ENCODE measurements around the gene COL27A1. TPM values are rescaled to one million over a fixed set of nuclear protein-coding genes. Genes with fewer than 3 reads are reported as not detected.

The COL27A1 gene
- total and polyA plus RNA-seq, 9 of the 15 experiments (the other 6 are each of a cell fraction or from before 2014, with no cell fraction given) = 0.07 TPM; not detected in 8

DNA sequence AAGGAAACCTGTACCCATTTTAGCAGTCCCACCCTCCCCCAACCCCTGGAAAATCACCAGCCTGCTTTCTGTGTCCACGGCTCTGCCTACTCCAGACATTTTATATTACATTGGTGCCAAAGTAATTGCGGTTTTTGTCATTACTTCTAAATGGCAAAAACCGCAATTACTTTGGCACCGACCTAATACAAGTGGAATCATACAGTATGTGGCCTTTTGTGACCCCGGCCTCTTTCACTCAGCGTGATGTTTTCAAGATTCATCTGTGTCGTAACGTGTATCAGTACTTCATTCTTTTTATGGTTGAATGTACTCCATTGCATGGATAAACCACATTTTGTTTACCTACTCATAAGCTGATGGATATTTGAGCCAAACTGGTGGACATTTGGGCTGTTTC lies 157.8 kb downstream of the COL27A1 start:
- no peak overlapping the region for H3K4me2 ChIP-seq (ENCODE audit: insufficient read depth, low read length)
- ChIA-PET POLR2A (no interaction called here), CTCF (ENCODE audit: low intra/inter-chr PET ratio) (no interaction called here)
- 3% methylated on average over 8 of the region's 8 CpGs for WGBS (ENCODE audit: insufficient coverage, low coverage, missing lambda C conversion rate)
- FAIRE-seq = no peak
- H3K4me3 ChIP-seq = no peak overlapping the region
- in situ Hi-C loops (cut with MboI) = no loop called here
- DNase-seq (ENCODE audit: extremely low read depth in 1 of 4, low spot score in 3 of 4) = no peak
- TF ChIP-seq WHSC1 (IDR thresholded peaks at IDR 0.05; ENCODE audit: low read length) (no peak), ZNF644 (tag; IDR thresholded peaks at IDR 0.05; ENCODE audit: low read depth) (no peak), CREBBP (IDR thresholded peaks at IDR 0.05; ENCODE audit: low read depth, low read length) (no peak), HLTF (IDR thresholded peaks at IDR 0.05) (no peak), ZNF584 (CRISPR knock-in tag; IDR thresholded peaks at IDR 0.05; ENCODE audit: low read depth) (no peak), ZNF212 (CRISPR knock-in tag; IDR thresholded peaks at IDR 0.05) (no peak), POLR2A (conservative IDR thresholded peaks at IDR 0.05) (no peak), MYNN (IDR thresholded peaks at IDR 0.05) (no peak), MYNN (CRISPR knock-in tag; IDR thresholded peaks at IDR 0.05) (no peak), ZNF589 (CRISPR knock-in tag; IDR thresholded peaks at IDR 0.05; ENCODE audit: low read depth) (no peak)
- TF ChIP-seq, protein P1, sequence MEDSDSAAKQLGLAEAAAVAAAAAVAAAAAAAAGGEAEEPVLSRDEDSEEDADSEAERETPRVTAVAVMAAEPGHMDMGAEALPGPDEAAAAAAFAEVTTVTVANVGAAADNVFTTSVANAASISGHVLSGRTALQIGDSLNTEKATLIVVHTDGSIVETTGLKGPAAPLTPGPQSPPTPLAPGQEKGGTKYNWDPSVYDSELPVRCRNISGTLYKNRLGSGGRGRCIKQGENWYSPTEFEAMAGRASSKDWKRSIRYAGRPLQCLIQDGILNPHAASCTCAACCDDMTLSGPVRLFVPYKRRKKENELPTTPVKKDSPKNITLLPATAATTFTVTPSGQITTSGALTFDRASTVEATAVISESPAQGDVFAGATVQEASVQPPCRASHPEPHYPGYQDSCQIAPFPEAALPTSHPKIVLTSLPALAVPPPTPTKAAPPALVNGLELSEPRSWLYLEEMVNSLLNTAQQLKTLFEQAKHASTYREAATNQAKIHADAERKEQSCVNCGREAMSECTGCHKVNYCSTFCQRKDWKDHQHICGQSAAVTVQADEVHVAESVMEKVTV (CRISPR knock-in tag; IDR thresholded peaks at IDR 0.05) = no peak
- TF ChIP-seq, protein P2, sequence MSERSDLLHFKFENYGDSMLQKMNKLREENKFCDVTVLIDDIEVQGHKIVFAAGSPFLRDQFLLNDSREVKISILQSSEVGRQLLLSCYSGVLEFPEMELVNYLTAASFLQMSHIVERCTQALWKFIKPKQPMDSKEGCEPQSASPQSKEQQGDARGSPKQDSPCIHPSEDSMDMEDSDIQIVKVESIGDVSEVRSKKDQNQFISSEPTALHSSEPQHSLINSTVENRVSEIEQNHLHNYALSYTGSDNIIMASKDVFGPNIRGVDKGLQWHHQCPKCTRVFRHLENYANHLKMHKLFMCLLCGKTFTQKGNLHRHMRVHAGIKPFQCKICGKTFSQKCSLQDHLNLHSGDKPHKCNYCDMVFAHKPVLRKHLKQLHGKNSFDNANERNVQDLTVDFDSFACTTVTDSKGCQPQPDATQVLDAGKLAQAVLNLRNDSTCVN (CRISPR knock-in tag; IDR thresholded peaks at IDR 0.05) = no peak
- H3K9ac ChIP-seq (ENCODE audit: insufficient read depth in 1 of 2, low read depth in 2 of 2, low read length in 2 of 2) = no peak overlapping the region
- H4K20me1 ChIP-seq (replicated peaks; ENCODE audit: control insufficient read depth, insufficient read depth, low read length) = no peaks in the 10 kb centered on the region
- no peak for ATAC-seq
- intact Hi-C loops (cut with micrococcal nuclease) = no loop called here
- no TSS peak for BruUV-seq (replicated peaks)
- no peak overlapping the region for H3K27ac ChIP-seq (ENCODE audit: extremely low read depth, low read depth, low read length)
- no peaks in the 10 kb centered on the region for H3K36me3 ChIP-seq (ENCODE audit: control insufficient read depth, insufficient read depth, low read length)
- H3K9me1 ChIP-seq (ENCODE audit: control insufficient read depth, insufficient read depth, low read length) = no peaks in the 10 kb centered on the region
- H3K79me2 ChIP-seq (ENCODE audit: control insufficient read depth, insufficient read depth, low read length) = no peaks in the 10 kb centered on the region
- no peaks in the 10 kb centered on the region for H3K9me3 ChIP-seq (replicated peaks; ENCODE audit: control insufficient read depth, insufficient read depth, low read depth, low read length)
- H3K27me3 ChIP-seq (ENCODE audit: control insufficient read depth in 2 of 2, insufficient read depth in 2 of 2, low read length in 2 of 2) = peaks cover 18 to 39% of the 10 kb centered on the region in 2 experiments
- no peak overlapping the region for H2AFZ ChIP-seq (ENCODE audit: low read depth, low read length)
- H3K4me1 ChIP-seq (replicated peaks in 1 of 2; ENCODE audit: control insufficient read depth in 2 of 2, insufficient read depth in 2 of 2, low read length in 2 of 2) = no peaks in the 10 kb centered on the region; a peak in 1 of 5 replicates

All from K562 (cell line).